Right ventricle myocardium inferior (tissue), 1 donor: Measurements from ENCODE around the gene MYT1. TPM values are rescaled to one million over a fixed set of nuclear protein-coding genes. Genes with fewer than 3 reads are reported as not detected.

Experiments used
- ATAC-seq: fragments of 200-7000 bp; cut with Tn5 transposase; one replicate; pipeline ENCODE4 v1.9.1; 2020; ENCODE audit warnings: mild to moderate bottlenecking, moderate library complexity
- DNase-seq: peaks from one replicate; pipeline ENCODE4 v3.0.0; 2021; ENCODE audit errors: missing footprints
- intact Hi-C: fragments of 100-400 bp; cut with DNase I; formaldehyde crosslinking; loops from one replicate; pipeline ENCODE4 v1.11.0; 2022
- total RNA-seq: library from RNA; stranded (reverse); fragmentation: NEBNext Ultra II Directional; extraction: Animal tissue kit (Norgen Biotek cat#: 25700); gene quantifications from one replicate; pipeline ENCODE4 v1.2.1, GENCODE V29; 2021
- donor health status: DM: no; HTN: yes; CAD: no; lungs with severe emphysema.

The MYT1 gene
- total RNA-seq, 1 donor from 2014 or later: 0.16 TPM

- ATAC-seq (peak; percentile 47), DNase-seq (no peak)
- intact Hi-C loops: no loop called here
These were observed 58.1 kb downstream of the MYT1 start for GRCh38 chr20:64222291-64222735.

GRCh38 chr20:64222851-64223525 is 58.7 kb downstream of the MYT1 start:
- intact Hi-C loops: no loop called here
- ATAC-seq (no peak), DNase-seq (peak; percentile 25)

- DNase-seq (peak; percentile 47), ATAC-seq (peak; percentile 74)
- intact Hi-C loops: no loop called here
These were observed 59.3 kb downstream of the MYT1 start for GRCh38 chr20:64223526-64224067.

GRCh38 chr20:64224351-64225170 is 60.3 kb downstream of the MYT1 start:
- peak; percentile 48 for DNase-seq
- ATAC-seq: peak; percentile 42
- intact Hi-C loops: no loop called here

- intact Hi-C loops: no loop called here
- DNase-seq (peak; percentile 56), ATAC-seq (no peak)
These were observed 60.9 kb downstream of the MYT1 start for GRCh38 chr20:64225171-64225595.

GRCh38 chr20:64225828-64226598 is 61.8 kb downstream of the MYT1 start:
- ATAC-seq (no peak), DNase-seq (peak; percentile 33)
- intact Hi-C loops: no loop called here

GRCh38 chr20:64226686-64227580 is 62.7 kb downstream of the MYT1 start:
- no peak for ATAC-seq
- DNase-seq: peak; percentile 42
- intact Hi-C loops: no loop called here

- ATAC-seq (no peak), DNase-seq (peak; percentile 27)
- intact Hi-C loops: no loop called here
These were observed 63.9 kb downstream of the MYT1 start for GRCh38 chr20:64228086-64228653.

GRCh38 chr20:64228751-64229506 is 64.7 kb downstream of the MYT1 start:
- intact Hi-C loops: no loop called here
- no peak for ATAC-seq
- DNase-seq: peak; percentile 41

GRCh38 chr20:64229507-64230061 is 65.3 kb downstream of the MYT1 start:
- DNase-seq: peak; percentile 21
- intact Hi-C loops: no loop called here
- ATAC-seq: no peak

- intact Hi-C loops: no loop called here
- DNase-seq: peak; percentile 55
- ATAC-seq: no peak
These were observed 66.4 kb downstream of the MYT1 start for GRCh38 chr20:64230461-64231145.

GRCh38 chr20:64231621-64232550 is 67.6 kb downstream of the MYT1 start:
- DNase-seq: peak; percentile 59
- intact Hi-C loops: loop anchor here (2.0 kb wide), 2 partner anchors 19 to 25 kb away; no protein-coding TSS in a partner anchor
- ATAC-seq: no peak

GRCh38 chr20:64232794-64233193 is 68.5 kb downstream of the MYT1 start:
- ATAC-seq (peak; percentile 49), DNase-seq (peak; percentile 53)
- intact Hi-C loops: loop anchor here (2.0 kb wide), 2 partner anchors 20 to 24 kb away; no protein-coding TSS in a partner anchor

GRCh38 chr20:64233725-64234124 is 69.5 kb downstream of the MYT1 start:
- ATAC-seq (peak; percentile 92), DNase-seq (peak; percentile 72)
- intact Hi-C loops: loop anchor here (2.0 kb wide), 2 partner anchors 21 to 23 kb away; no protein-coding TSS in a partner anchor

- ATAC-seq (peak; percentile 2), DNase-seq (peak; percentile 59)
- intact Hi-C loops: no loop called here
These were observed 70.1 kb downstream of the MYT1 start for GRCh38 chr20:64234291-64234791.
